Measurements from ENCODE around the gene AHCY.
"Not testable (repeated sequence)": the region's sequence is repeated elsewhere in the genome, so short reads cannot be mapped to it uniquely, and the experiment has no call there.

Gene AHCY

GRCh38 chr20:34322267-34323105, 19.3 kb upstream of the AHCY start:
- no peak for DNase-seq

GRCh38 chr20:34320861-34321260, 17.7 kb upstream of the AHCY start:
- DNase-seq = no peak

GRCh38 chr20:34318609-34319443, 15.7 kb upstream of the AHCY start:
- DNase-seq = no peak

- DNase-seq = no peak
These were observed 13.2 kb upstream of the AHCY start for GRCh38 chr20:34316196-34316814.

- no peak for DNase-seq
These were observed 12.1 kb upstream of the AHCY start for GRCh38 chr20:34315236-34315635.

- peak; percentile 77 for DNase-seq
These were observed 9.5 kb upstream of the AHCY start for GRCh38 chr20:34312544-34313217.

GRCh38 chr20:34312024-34312460, 8.9 kb upstream of the AHCY start:
- DNase-seq = no peak

- peak; percentile 14 for DNase-seq
These were observed 8.2 kb upstream of the AHCY start for GRCh38 chr20:34311118-34312023.

- DNase-seq = no peak
These were observed 7.4 kb upstream of the AHCY start for GRCh38 chr20:34310481-34311117.

GRCh38 chr20:34309691-34310090, 6.5 kb upstream of the AHCY start:
- DNase-seq = no peak

GRCh38 chr20:34305333-34306230, 2.4 kb upstream of the AHCY start:
- no peak for DNase-seq

- no peak for DNase-seq
These were observed 838 bp downstream of the AHCY start for GRCh38 chr20:34302312-34302722.

- no peak for DNase-seq
These were observed 1.4 kb downstream of the AHCY start for GRCh38 chr20:34301587-34302311.

GRCh38 chr20:34300809-34301586, 2.2 kb downstream of the AHCY start:
- DNase-seq = no peak

GRCh38 chr20:34300256-34300806, 2.8 kb downstream of the AHCY start:
- DNase-seq = no peak

- DNase-seq = no peak
These were observed 3.4 kb downstream of the AHCY start for GRCh38 chr20:34299556-34300255.

- not testable (repeated sequence) for DNase-seq
These were observed 4.8 kb downstream of the AHCY start for GRCh38 chr20:34298294-34298784.
